ENCODE results near the gene CLEC2D. TPM values are rescaled to one million over a fixed set of nuclear protein-coding genes. Genes with fewer than 3 reads are reported as not detected.
"Not testable (repeated sequence)": the region's sequence is repeated elsewhere in the genome, so short reads cannot be mapped to it uniquely, and the experiment has no call there.

Gene CLEC2D
- polyA plus RNA-seq, 1 donor, result 11.7 TPM

- DNase-seq (ENCODE audit: low read depth), result no peak
Measured at GRCh38 chr12:9660046-9660445, 9.5 kb upstream of the CLEC2D start.

DNA sequence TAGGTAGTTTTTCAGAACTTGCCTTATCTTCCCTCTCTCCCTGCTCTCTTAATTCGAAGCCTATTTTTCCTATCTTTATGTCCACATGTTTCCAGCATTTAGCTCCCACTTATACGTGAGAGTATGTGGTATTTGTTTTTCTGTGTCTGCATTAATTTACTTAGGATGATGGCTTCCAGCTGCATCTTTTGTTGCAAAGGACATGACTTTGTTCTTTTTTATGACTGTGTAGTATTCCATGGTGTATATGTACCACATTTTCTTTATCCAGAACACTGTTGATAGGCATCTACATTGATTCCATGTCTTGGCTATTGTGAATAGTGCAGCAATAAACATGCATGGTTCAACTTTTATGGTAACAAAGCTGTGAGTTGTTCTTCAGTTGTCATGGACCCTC is 7.8 kb upstream of the CLEC2D start:
- no peak for DNase-seq (ENCODE audit: low read depth)

DNA sequence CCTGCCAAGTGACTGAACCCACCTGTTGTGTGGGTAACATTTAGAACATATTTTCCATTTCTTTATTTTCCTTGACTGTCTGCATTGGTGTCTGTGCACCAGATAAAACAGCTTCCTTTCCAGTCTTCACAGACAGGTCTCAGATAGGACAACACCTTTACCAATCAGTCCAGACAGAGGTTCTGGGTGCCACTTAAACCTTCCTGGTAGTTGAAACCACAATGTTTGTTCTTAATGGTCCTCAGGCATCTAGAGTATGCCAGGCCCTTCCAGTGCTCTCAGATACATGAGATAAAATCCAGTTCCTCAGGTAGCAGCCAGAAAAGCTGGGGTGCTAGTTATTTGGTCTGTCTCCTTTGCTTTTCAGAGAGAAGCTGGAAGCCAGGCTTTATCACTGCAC is 7.0 kb upstream of the CLEC2D start:
- no peak for DNase-seq (ENCODE audit: low read depth)

DNA sequence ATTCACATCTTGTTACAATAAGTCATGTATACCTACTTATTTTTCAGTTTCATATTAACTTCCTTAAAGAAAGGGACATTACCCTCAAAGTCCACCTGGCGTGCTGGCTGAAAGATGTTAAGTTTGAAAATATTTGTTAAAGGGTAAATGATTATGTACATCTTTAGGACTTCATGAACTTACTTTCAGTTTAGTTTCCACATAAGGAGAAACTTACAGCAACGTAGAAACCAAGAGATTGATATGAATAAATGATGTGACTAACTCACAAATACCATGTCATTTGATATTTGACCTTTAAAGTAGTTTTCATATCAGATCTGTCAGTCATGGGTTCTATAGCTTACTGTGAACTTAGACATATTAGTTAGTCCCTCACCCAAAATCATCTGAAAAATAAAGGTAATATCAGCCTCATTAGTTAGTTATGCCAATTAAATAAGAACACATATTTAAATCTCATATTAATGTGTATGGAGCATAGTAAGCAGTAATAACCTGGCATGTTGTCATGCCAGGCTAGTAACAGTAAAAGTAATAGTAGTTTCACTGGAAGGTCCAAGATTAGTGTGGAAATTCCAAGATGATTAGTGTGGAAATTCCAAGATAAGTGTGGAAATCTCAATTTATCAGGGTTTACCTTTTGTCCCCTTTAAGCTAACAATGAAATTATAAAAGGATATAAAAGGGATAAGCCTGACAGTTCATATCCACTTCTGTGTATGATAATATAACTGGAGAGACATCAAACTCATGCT is 1.9 kb upstream of the CLEC2D start:
- DNase-seq (ENCODE audit: low read depth), result no peak

GRCh38 chr12:9668161-9669018 is 1.1 kb upstream of the CLEC2D start:
- DNase-seq (ENCODE audit: low read depth), result no peak

DNA sequence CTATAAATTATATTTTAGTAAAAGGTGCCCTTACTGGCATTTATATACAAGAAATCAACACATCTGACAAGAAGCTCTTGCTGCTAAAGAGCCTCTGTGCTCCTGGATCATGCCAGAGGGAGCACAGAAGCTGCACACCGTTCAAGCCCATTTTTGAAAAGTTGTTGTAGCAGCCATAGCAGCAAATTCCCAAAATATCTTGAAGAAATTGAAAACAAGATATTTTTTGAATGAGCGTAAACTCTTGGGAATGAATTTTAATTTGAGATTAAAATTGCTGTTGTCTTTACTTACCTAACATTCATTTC is 540 bp upstream of the CLEC2D start:
- no peak for DNase-seq (ENCODE audit: low read depth)

DNA sequence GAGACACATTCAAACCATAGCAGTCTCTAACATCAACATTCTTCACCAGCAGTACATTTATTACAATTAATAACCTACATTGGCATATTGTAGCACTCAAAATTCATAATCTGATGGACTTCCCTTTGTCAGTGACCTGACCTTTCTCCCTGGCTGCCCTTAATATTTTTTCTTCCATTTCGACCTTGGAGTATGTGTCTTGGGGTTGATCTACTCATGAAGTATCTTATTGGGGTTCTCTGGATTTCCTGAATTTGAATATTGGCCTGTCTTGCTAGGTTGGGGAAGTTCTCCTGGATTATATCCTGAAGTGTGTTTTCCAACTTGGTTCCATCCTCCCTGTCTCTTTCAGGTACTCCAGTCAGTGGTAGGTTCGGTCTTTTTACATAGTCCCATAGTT is 2.8 kb downstream of the CLEC2D start:
- not testable (repeated sequence) for DNase-seq (ENCODE audit: low read depth)

DNA sequence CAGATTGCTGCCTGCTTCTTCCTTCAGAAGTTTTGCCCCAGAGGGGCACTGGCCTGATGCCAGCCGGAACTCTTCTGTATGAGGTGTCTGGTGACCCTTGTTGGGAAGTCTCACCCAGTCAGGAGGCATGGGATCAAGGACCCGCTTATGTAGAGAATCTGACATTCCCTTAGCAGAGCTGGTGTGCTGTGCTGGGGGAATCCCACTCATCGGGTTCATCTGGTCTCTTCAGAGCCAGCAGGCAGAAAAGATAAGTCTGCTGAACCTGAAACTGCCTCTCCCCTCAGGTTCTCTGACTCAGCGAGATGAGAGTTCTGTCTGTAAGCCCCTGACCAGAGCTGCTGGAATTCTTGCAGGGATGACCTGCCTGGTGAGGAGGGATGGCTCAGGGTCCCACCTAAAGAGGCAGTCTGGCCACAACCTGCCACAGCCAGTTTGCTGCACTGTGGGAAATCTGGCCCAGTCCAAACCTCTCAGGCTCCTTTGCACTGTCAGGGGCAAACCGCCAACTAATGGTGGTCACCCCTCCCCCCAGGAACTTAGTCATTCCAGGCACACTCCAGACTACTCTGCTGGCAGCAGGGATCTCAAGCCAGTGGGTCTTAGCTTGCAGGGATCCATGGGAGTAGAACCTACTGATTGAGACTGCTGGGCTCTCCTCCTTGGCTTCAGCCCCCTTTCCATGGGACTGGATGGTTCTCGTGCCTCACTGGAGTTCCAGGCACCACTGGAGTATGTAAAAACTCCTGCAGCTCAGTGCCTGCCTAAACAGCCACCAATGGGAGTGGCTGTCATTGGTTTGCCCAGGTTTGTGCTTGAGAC is 4.1 kb downstream of the CLEC2D start:
- no peak for DNase-seq (ENCODE audit: low read depth)

- no peak for DNase-seq (ENCODE audit: low read depth)
Measured at GRCh38 chr12:9674226-9674590, 4.7 kb downstream of the CLEC2D start.

- DNase-seq (ENCODE audit: low read depth), result not testable (repeated sequence)
Measured at GRCh38 chr12:9682508-9682907, 13.0 kb downstream of the CLEC2D start.

GRCh38 chr12:9682949-9683348 is 13.4 kb downstream of the CLEC2D start:
- DNase-seq (ENCODE audit: low read depth), result not testable (repeated sequence)

DNA sequence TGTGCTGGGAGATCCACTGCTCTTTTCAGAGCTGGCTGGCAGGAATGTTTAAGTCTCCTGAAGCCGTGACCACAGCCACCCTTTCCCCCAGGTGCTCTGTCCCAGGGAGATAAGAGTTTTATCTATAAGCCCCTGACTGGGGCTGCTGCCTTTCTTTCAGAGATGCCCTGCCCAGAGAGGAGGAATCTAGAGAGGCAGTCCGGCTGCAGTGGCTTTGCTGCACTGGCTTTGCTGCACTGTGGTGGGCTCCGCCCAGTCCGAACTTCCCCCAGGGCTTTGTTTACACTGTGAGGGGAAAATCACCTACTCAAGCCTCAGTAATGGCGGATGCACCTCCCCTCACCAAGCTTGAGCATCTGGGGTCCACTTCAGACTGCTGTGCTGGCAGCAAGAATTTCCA is 15.9 kb downstream of the CLEC2D start:
- DNase-seq (ENCODE audit: low read depth), result not testable (repeated sequence)

DNA sequence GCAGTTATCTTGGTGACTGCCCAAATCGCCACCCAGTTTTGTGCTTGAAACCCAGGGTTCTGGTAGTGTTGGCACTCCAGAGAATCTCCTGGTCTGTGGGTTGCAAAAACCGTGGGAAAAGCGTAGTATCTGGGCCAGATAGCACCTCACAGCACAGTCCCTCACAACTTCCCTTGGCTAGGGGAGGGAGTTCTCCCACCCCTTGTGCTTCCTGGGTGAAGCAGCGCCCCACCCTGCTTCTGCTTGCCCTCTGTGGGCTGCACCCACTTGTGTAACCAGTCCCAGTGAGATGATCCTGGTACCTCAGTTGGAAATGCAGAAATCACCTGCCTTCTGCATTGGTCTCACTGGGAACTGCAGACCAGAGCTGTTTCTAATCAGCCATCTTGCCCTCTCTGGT is 16.4 kb downstream of the CLEC2D start:
- no peak for DNase-seq (ENCODE audit: low read depth)

DNA sequence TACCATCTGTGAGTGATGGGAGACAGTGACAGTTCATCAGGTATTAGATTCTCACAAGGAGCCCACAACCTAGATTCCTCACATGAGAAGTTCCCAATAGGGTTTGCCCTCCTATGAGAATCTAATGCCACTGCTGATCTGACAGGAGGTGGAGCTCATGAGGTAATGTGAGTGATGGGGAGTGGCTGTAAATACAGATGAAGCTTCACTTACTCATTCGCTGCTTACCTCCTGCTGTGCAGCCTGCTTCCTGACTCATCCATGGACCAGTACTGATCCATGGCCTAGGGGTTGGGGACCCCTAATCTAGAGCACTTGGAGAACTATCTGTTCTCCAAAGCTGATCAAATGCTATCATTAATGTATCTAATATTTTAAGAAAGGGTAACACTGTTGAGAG is 17.7 kb downstream of the CLEC2D start:
- DNase-seq (ENCODE audit: low read depth), result no peak

GRCh38 chr12:9692909-9693308 is 23.4 kb downstream of the CLEC2D start:
- no peak for DNase-seq (ENCODE audit: low read depth)

GRCh38 chr12:9694241-9694640 is 24.7 kb downstream of the CLEC2D start:
- no peak for DNase-seq (ENCODE audit: low read depth)

GRCh38 chr12:9695150-9695549 is 25.6 kb downstream of the CLEC2D start:
- DNase-seq (ENCODE audit: low read depth), result not testable (repeated sequence)

DNA sequence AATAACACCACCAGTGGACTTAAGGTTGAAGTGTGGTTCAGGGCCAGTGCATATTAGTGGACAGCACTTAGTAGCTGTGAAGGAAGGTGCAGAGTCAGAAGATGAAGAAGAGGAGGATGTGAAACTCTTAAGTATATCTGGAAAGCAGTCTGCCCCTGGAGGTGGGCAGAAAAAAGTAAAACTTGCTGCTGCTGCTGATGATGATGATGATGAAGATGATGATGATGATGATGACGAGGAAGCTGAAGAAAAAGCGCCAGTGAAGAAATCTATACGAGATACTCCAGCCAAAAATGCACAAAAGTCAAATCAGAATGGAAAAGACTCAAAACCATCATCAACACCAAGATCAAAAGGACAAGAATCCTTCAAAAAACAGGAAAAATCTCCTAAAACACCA is 26.1 kb downstream of the CLEC2D start:
- DNase-seq (ENCODE audit: low read depth), result not testable (repeated sequence)

GRCh38 chr12:9697619-9698018 is 28.1 kb downstream of the CLEC2D start:
- DNase-seq (ENCODE audit: low read depth), result no peak

DNA sequence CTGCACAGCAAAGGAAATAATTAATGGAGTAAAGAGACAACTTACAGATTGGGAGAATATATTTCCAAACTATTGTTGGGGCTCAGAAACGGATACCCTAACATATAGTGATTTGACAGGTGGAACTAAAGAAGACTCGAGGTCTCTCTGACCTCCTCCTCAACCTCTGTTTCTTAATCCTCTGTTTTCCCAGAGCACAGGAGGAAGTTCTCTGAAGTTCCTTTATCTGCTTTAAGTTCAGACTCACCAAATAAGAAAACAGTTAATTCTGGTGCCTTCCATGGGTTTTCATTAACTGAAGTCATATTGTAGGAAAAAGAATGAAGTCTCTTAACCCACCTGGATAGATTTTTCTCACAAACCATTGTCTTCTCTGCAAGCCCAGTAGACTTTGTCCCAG is 29.2 kb downstream of the CLEC2D start:
- no peak for DNase-seq (ENCODE audit: low read depth)

DNA sequence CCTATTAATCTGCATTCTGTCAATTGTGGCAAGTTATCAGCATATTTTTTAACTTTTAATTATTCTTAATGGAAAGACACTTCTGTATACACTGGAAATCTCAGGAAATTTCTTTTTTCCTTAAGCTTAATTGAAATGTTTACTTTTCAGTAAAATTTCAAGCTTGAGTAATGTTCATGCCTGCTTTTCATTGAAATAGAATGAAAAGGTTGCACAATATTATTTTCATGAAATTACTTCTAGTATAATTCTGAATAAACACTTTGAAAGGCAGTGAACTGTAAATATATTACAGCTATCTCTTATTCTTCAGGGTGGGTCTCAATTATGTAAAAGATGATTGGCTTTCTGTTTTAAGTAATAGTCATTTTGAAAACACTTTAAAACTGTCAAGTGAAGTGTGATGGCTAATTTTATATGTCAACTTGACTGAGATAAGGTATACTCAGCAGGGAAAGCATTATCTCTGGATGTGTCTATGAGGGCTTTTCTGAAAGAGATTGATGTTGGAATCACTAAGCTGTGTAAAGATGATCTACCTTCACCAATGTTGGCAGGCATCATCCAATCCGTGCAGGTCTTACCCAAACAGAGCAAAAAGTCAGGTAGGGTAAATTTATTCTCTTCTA is 29.9 kb downstream of the CLEC2D start:
- DNase-seq (ENCODE audit: low read depth), result no peak

Measured in forelimb muscle (tissue), 1 donor.